CD14-positive monocyte (primary cell): ENCODE measurements around the gene STAC. TPM values are rescaled to one million over a fixed set of nuclear protein-coding genes. Genes with fewer than 3 reads are reported as not detected.

Experiments used
- DNase-seq, 3 donors: peaks; one replicate each; pipeline ENCODE4 v3.0.0-alpha.2; 2011 to 2022
- H2AFZ ChIP-seq: 2 replicates; pipeline ENCODE4 v1.6.0; 2012; ENCODE audit warnings: mild to moderate bottlenecking, low read depth, low read length, inconsistent platforms; ENCODE audit not compliant: insufficient read depth, poor library complexity, severe bottlenecking
- H3K27ac ChIP-seq, 2 donors: 1 replicate in 1 of 2; 2 replicates in 1 of 2; pipeline ENCODE4 v1.5.1; 2012 to 2013; ENCODE audit warnings: low read length in 2 of 2, control low read depth in 1 of 2, inconsistent platforms in 1 of 2, low read depth in 1 of 2, mild to moderate bottlenecking in 1 of 2
- H3K27me3 ChIP-seq, 2 donors: one replicate each; pipeline versions ENCODE4 v1.6.0 to v1.6.1; 2011 to 2013; ENCODE audit warnings: low read length in 2 of 2; ENCODE audit not compliant: control insufficient read depth in 2 of 2, insufficient read depth in 2 of 2
- H3K36me3 ChIP-seq, 2 donors: replicated peaks in 1 of 2; 1 replicate in 1 of 2; 2 replicates in 1 of 2; pipeline versions ENCODE4 v1.5.1 to v1.6.1; 2012 to 2013; ENCODE audit warnings: low read length in 2 of 2, control low read depth in 1 of 2, inconsistent platforms in 1 of 2, mild to moderate bottlenecking in 1 of 2; ENCODE audit not compliant: insufficient read depth in 2 of 2, control insufficient read depth in 1 of 2
- H3K4me1 ChIP-seq, 2 donors: 1 replicate in 1 of 2; 2 replicates in 1 of 2; pipeline versions ENCODE4 v1.5.1 to v1.6.1; 2012 to 2013; ENCODE audit warnings: low read length in 2 of 2, control low read depth in 1 of 2, inconsistent platforms in 1 of 2, mild to moderate bottlenecking in 1 of 2, moderate library complexity in 1 of 2; ENCODE audit not compliant: insufficient read depth in 2 of 2, control insufficient read depth in 1 of 2
- H3K4me2 ChIP-seq: replicated peaks from 2 replicates; pipeline ENCODE3; 2012; ENCODE audit warnings: low read length, moderate library complexity, mild to moderate bottlenecking; ENCODE audit not compliant: poor library complexity, severe bottlenecking; ENCODE audit errors: extremely low read depth
- H3K4me3 ChIP-seq, 3 experiments: fragments of 200-600 bp in 1 of 3; sonication (generic) in 1 of 3; replicated peaks in 1 of 3; 1 replicate in 2 of 3; 2 replicates in 1 of 3; pipeline ENCODE4 v1.5.1; 2011 to 2013; ENCODE audit warnings: low read length in 3 of 3, mild to moderate bottlenecking in 3 of 3, control low read depth in 2 of 3, low read depth in 2 of 3, inconsistent platforms in 1 of 3, moderate library complexity in 1 of 3
- H3K79me2 ChIP-seq: 2 replicates; pipeline ENCODE4 v1.6.0; 2012; ENCODE audit warnings: mild to moderate bottlenecking, control low read depth, inconsistent platforms, low read length, moderate library complexity; ENCODE audit not compliant: insufficient read depth
- H3K9ac ChIP-seq: 2 replicates; pipeline ENCODE4 v1.6.0; 2017; ENCODE audit warnings: low read length, mild to moderate bottlenecking; ENCODE audit not compliant: insufficient read depth, poor library complexity, severe bottlenecking
- H3K9me3 ChIP-seq, 2 donors: replicated peaks in 1 of 2; 1 replicate in 1 of 2; 2 replicates in 1 of 2; pipeline versions ENCODE4 v1.5.1 to v1.6.1; 2012 to 2013; ENCODE audit warnings: low read length in 2 of 2, control low read depth in 1 of 2; ENCODE audit not compliant: control insufficient read depth in 1 of 2, insufficient read depth in 1 of 2
- H4K20me1 ChIP-seq: 2 replicates; pipeline ENCODE4 v1.6.0; 2012; ENCODE audit warnings: mild to moderate bottlenecking, low read length, control low read depth, moderate library complexity; ENCODE audit not compliant: insufficient read depth
- H3K27ac Mint-ChIP-seq, 7 donors: one replicate each; pipeline ENCODE4 v1.8.0; 2020; ENCODE audit warnings: mild to moderate bottlenecking in 7 of 7, mixed read lengths in 7 of 7, moderate library complexity in 6 of 7, inconsistent platforms in 2 of 7
- H3K27me3 Mint-ChIP-seq, 3 donors: one replicate each; pipeline ENCODE4 v1.8.0; 2021 to 2022; ENCODE audit warnings: low read depth in 3 of 3, mild to moderate bottlenecking in 3 of 3, mixed read lengths in 3 of 3, moderate library complexity in 3 of 3, inconsistent platforms in 1 of 3
- H3K36me3 Mint-ChIP-seq, 2 donors: one replicate each; pipeline ENCODE4 v1.8.0; 2020; ENCODE audit warnings: mixed read lengths in 2 of 2, inconsistent platforms in 1 of 2, mild to moderate bottlenecking in 1 of 2
- H3K4me1 Mint-ChIP-seq: one replicate; pipeline ENCODE4 v1.8.0; 2020; ENCODE audit warnings: mild to moderate bottlenecking, mixed read lengths
- H3K4me3 Mint-ChIP-seq, 2 donors: one replicate each; pipeline ENCODE4 v1.8.0; 2020; ENCODE audit warnings: mild to moderate bottlenecking in 2 of 2, mixed read lengths in 2 of 2, moderate library complexity in 1 of 2
- H3K9me3 Mint-ChIP-seq, 7 donors: one replicate each; pipeline ENCODE4 v1.8.0; 2020 to 2022; ENCODE audit warnings: mixed read lengths in 7 of 7, mild to moderate bottlenecking in 6 of 7, moderate library complexity in 6 of 7, inconsistent platforms in 2 of 7
- WGBS: methylation state at CpG from one replicate; pipeline ENCODE4 v1.1.5; 2013; ENCODE audit warnings: missing lambda C conversion rate; ENCODE audit not compliant: insufficient coverage; 5-methylcytosine and 5-hydroxymethylcytosine counted together
- intact Hi-C, 2 donors: fragments of 100-400 bp; cut with micrococcal nuclease; formaldehyde crosslinking; loops; one replicate each; pipeline versions ENCODE4 v1.15.0 to v1.15.1; 2023
- polyA plus RNA-seq, 3 donors: library from polyadenylated mRNA; depleted of rRNA in 1 of 3; unstranded in 2 of 3; stranded (reverse) in 1 of 3; fragments of 300-500 nt in 2 of 3; fragments of >200 nt in 1 of 3; fragmentation: Illumina TruSeq in 2 of 3; gene quantifications; 1 replicate in 2 of 3; 2 replicates in 1 of 3; pipeline ENCODE4 v1.2.3, GENCODE V29; 2012 to 2021
- TF ChIP-seq, protein P1 (sequence below): fragments of 200-600 bp; IDR thresholded peaks from one replicate; pipeline ENCODE4 v1.8.0; 2022; ENCODE audit warnings: antibody characterized with exemption, mild to moderate bottlenecking

STAC gene
- polyA plus RNA-seq, 3 donors, result 0.10 to 0.40 (median 0.12) TPM

GRCh38 chr3:36488077-36488789 is 107.9 kb downstream of the STAC start:
- Mint-ChIP-seq H3K4me1 (peaks cover 12% of the 10 kb centered on the region), H3K27me3 (no peaks in the 10 kb centered on the region), H3K36me3 (peaks cover 0 to 7% of the 10 kb centered on the region in 2 donors), H3K4me3 (no peak overlapping the region), H3K9me3 (peaks cover 0 to 8% (median 0%) of the 10 kb centered on the region in 7 donors), H3K27ac (no peak overlapping the region)
- Histone ChIP-seq H3K4me2 (no peak overlapping the region), H4K20me1 (no peaks in the 10 kb centered on the region), H3K27me3 (no peaks in the 10 kb centered on the region), H3K4me3 (no peak overlapping the region), H3K9ac (no peak overlapping the region), H3K79me2 (no peaks in the 10 kb centered on the region), H3K4me1 (no peaks in the 10 kb centered on the region), H3K27ac (no peak overlapping the region), H3K9me3 (no peaks in the 10 kb centered on the region), H2AFZ (no peak overlapping the region), H3K36me3 (no peaks in the 10 kb centered on the region)
- DNase-seq, result no peak
- intact Hi-C loops, result no loop called here
- TF ChIP-seq, protein P1, sequence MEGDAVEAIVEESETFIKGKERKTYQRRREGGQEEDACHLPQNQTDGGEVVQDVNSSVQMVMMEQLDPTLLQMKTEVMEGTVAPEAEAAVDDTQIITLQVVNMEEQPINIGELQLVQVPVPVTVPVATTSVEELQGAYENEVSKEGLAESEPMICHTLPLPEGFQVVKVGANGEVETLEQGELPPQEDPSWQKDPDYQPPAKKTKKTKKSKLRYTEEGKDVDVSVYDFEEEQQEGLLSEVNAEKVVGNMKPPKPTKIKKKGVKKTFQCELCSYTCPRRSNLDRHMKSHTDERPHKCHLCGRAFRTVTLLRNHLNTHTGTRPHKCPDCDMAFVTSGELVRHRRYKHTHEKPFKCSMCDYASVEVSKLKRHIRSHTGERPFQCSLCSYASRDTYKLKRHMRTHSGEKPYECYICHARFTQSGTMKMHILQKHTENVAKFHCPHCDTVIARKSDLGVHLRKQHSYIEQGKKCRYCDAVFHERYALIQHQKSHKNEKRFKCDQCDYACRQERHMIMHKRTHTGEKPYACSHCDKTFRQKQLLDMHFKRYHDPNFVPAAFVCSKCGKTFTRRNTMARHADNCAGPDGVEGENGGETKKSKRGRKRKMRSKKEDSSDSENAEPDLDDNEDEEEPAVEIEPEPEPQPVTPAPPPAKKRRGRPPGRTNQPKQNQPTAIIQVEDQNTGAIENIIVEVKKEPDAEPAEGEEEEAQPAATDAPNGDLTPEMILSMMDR, result no peak
- 0% methylated on average over 1 of the region's 6 CpGs for WGBS

DNA sequence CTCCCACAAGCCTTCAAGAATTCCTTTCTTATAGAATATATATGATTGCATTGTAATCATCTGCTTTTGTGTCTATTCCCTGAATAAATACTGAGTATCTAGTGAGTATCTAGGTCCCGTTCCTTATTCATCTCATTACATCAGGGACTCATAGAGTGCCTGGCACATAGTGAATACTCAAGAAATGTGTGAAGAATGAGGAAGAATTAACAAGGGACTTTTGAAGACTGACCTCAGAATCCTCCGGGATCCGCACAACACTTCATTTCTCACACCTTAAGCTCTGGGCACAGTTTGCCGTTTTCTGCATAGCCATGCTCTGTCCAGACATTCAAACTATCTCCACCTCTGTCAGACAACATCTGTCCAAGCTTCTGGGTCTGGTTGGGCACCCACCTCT is 108.8 kb downstream of the STAC start:
- Histone ChIP-seq H3K27me3 (no peaks in the 10 kb centered on the region), H2AFZ (no peak overlapping the region), H3K9me3 (no peaks in the 10 kb centered on the region), H4K20me1 (no peaks in the 10 kb centered on the region), H3K4me2 (no peak overlapping the region), H3K27ac (no peak overlapping the region), H3K4me3 (no peak overlapping the region), H3K9ac (no peak overlapping the region), H3K36me3 (no peaks in the 10 kb centered on the region), H3K4me1 (peaks cover 1 to 3% of the 10 kb centered on the region in 2 donors), H3K79me2 (no peaks in the 10 kb centered on the region)
- no peak for DNase-seq
- 96% methylated on average over 3 of the region's 4 CpGs for WGBS
- H3K36me3 Mint-ChIP-seq, result peaks cover 0 to 7% of the 10 kb centered on the region in 2 donors
- H3K4me3 Mint-ChIP-seq, result no peak overlapping the region
- peaks cover 12% of the 10 kb centered on the region for H3K4me1 Mint-ChIP-seq
- no peak overlapping the region for H3K27ac Mint-ChIP-seq
- intact Hi-C loops, result no loop called here
- no peaks in the 10 kb centered on the region for H3K27me3 Mint-ChIP-seq
- peaks cover 0 to 5% (median 0%) of the 10 kb centered on the region in 7 donors for H3K9me3 Mint-ChIP-seq
- TF ChIP-seq, protein P1, result no peak
